Activated B cell treated with CpG ODN at 0.5 μM for 24 hours (primary cell): ENCODE results near the gene TGM3. TPM values are rescaled to one million over a fixed set of nuclear protein-coding genes. Genes with fewer than 3 reads are reported as not detected.

Experiments
- ATAC-seq: fragments of 200-7000 bp; cut with Tn5 transposase; one replicate; pipeline ENCODE4 v1.10.0; 2021; ENCODE audit warnings: low read depth, mild to moderate bottlenecking, moderate library complexity
- CTCF ChIA-PET: fragments of 350-600 bp; sonication (Branson Sonifier 250); formaldehyde crosslinking; loops from one replicate; lab custom pipeline; 2021; ENCODE audit warnings: antibody characterized with exemption; lab: Charles Lee
- POLR2A ChIA-PET: fragments of 350-600 bp; sonication (Branson Sonifier 250); formaldehyde crosslinking; loops from one replicate; lab custom pipeline; 2021; ENCODE audit warnings: antibody characterized with exemption; lab: Charles Lee
- DNase-seq: peaks from one replicate; pipeline ENCODE4 v3.0.0; 2022
- H3K27ac Mint-ChIP-seq: one replicate; pipeline ENCODE4 v1.8.0; 2020; ENCODE audit warnings: mixed read lengths
- H3K27me3 Mint-ChIP-seq: one replicate; pipeline ENCODE4 v1.8.0; 2021; ENCODE audit warnings: mixed read lengths
- H3K36me3 Mint-ChIP-seq: one replicate; pipeline ENCODE4 v1.8.0; 2021; ENCODE audit warnings: low read depth, mixed read lengths
- H3K4me1 Mint-ChIP-seq: one replicate; pipeline ENCODE4 v1.8.0; 2021; ENCODE audit warnings: mixed read lengths
- H3K4me3 Mint-ChIP-seq: one replicate; pipeline ENCODE4 v1.8.0; 2020; ENCODE audit warnings: mild to moderate bottlenecking, mixed read lengths
- H3K9me3 Mint-ChIP-seq: one replicate; pipeline ENCODE4 v1.8.0; 2020; ENCODE audit warnings: mixed read lengths
- intact Hi-C: fragments of 100-400 bp; cut with micrococcal nuclease; formaldehyde crosslinking; loops from one replicate; pipeline ENCODE4 v1.15.1; 2024
- total RNA-seq: library from RNA; stranded (reverse); gene quantifications from 2 replicates; pipeline ENCODE4 v1.2.3, GENCODE V29; 2022
- TF ChIP-seq, protein P1 (sequence below): fragments of 200-600 bp; IDR thresholded peaks from one replicate; pipeline ENCODE4 v1.8.0; 2022; ENCODE audit warnings: antibody characterized with exemption, mild to moderate bottlenecking

TGM3 gene
- total RNA-seq, 1 donor from 2014 or later = not detected

- Mint-ChIP-seq H3K4me1 (no peaks in the 10 kb centered on the region), H3K27me3 (peaks cover 15% of the 10 kb centered on the region), H3K4me3 (no peak overlapping the region), H3K9me3 (peaks cover 4% of the 10 kb centered on the region), H3K27ac (no peak overlapping the region), H3K36me3 (peaks cover 1% of the 10 kb centered on the region)
- ChIA-PET CTCF (interaction anchor here (0.7 kb wide), 1 partner anchor 174 kb away, joined by 3 read pairs; no protein-coding TSS in a partner anchor), POLR2A (no interaction called here)
- TF ChIP-seq, protein P1, sequence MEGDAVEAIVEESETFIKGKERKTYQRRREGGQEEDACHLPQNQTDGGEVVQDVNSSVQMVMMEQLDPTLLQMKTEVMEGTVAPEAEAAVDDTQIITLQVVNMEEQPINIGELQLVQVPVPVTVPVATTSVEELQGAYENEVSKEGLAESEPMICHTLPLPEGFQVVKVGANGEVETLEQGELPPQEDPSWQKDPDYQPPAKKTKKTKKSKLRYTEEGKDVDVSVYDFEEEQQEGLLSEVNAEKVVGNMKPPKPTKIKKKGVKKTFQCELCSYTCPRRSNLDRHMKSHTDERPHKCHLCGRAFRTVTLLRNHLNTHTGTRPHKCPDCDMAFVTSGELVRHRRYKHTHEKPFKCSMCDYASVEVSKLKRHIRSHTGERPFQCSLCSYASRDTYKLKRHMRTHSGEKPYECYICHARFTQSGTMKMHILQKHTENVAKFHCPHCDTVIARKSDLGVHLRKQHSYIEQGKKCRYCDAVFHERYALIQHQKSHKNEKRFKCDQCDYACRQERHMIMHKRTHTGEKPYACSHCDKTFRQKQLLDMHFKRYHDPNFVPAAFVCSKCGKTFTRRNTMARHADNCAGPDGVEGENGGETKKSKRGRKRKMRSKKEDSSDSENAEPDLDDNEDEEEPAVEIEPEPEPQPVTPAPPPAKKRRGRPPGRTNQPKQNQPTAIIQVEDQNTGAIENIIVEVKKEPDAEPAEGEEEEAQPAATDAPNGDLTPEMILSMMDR = no peak
- intact Hi-C loops = no loop called here
- DNase-seq (no peak), ATAC-seq (no peak)
These were observed 87.0 kb downstream of the TGM3 start for GRCh38 chr20:2382833-2383232.

DNA sequence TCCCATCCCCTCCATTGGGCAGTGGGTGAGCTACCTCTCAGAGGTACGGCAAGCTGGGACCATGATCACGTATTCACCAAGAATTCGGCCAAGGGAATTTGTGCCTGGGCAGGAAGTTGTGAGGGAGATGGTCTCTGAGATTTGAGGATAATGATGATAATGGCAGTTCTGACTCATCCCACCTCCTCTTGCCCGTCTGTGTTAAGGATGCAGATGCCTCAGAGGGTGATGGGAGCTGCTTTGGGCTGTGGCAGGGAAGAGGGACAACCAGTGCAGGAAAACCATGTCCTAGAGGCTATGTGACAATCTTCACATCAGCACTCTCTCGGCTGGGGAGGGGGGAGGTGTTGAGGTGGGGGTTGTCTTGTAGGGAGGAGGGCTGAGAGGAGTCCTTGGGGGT is 89.2 kb downstream of the TGM3 start:
- ATAC-seq (no peak), DNase-seq (no peak)
- peaks cover 15% of the 10 kb centered on the region for H3K27me3 Mint-ChIP-seq
- H3K4me1 Mint-ChIP-seq = no peaks in the 10 kb centered on the region
- peaks cover 12% of the 10 kb centered on the region for H3K9me3 Mint-ChIP-seq
- TF ChIP-seq, protein P1 = no peak
- POLR2A ChIA-PET = no interaction called here
- peaks cover 1% of the 10 kb centered on the region for H3K36me3 Mint-ChIP-seq
- H3K27ac Mint-ChIP-seq = no peak overlapping the region
- no peak overlapping the region for H3K4me3 Mint-ChIP-seq
- intact Hi-C loops = no loop called here
- CTCF ChIA-PET = interaction anchor here (1.0 kb wide), 1 partner anchor 67 kb away, joined by 3 read pairs; no protein-coding TSS in a partner anchor

- TF ChIP-seq, protein P1 = no peak
- Mint-ChIP-seq H3K27me3 (peaks cover 15% of the 10 kb centered on the region), H3K4me1 (peaks cover under 1% of the 10 kb centered on the region), H3K27ac (no peak overlapping the region), H3K9me3 (peaks cover 12% of the 10 kb centered on the region), H3K4me3 (no peak overlapping the region), H3K36me3 (peaks cover 1% of the 10 kb centered on the region)
- CTCF ChIA-PET = no interaction called here
- DNase-seq (no peak), ATAC-seq (no peak)
- intact Hi-C loops = no loop called here
- POLR2A ChIA-PET = no interaction called here
These were observed 89.7 kb downstream of the TGM3 start for GRCh38 chr20:2385496-2385895.

GRCh38 chr20:2386516-2387179 is 90.8 kb downstream of the TGM3 start:
- ChIA-PET POLR2A (no interaction called here), CTCF (interaction anchor here (0.6 to 0.9 kb wide), 2 partner anchors 137 to 596 kb away, joined by 3 to 5 read pairs; no protein-coding TSS in a partner anchor)
- Mint-ChIP-seq H3K27me3 (peaks cover 15% of the 10 kb centered on the region), H3K4me3 (no peak overlapping the region), H3K9me3 (peaks cover 12% of the 10 kb centered on the region), H3K27ac (no peak overlapping the region), H3K4me1 (peaks cover 12% of the 10 kb centered on the region), H3K36me3 (peaks cover 1% of the 10 kb centered on the region)
- ATAC-seq (no peak), DNase-seq (no peak)
- intact Hi-C loops = no loop called here
- TF ChIP-seq, protein P1 = no peak

DNA sequence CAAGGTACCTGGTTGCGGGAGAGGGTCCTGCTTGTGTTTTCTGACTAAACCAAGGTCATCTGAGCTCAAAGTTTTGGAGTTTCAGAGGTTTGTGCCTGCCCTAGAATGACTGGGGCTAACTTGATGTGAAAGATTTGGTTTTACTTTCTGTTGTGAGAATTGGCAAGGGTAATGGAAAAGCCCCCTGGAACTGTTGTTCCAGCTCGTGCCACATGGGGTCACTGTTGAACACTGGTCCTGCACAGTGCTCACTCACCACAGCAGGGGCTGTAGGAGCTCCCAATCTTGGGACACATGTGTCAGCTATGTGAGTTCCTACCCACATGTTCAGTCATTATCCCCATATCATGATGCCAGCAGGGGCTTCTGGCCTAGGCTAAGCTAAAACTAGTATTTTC is 91.4 kb downstream of the TGM3 start:
- Mint-ChIP-seq H3K4me3 (no peak overlapping the region), H3K4me1 (peaks cover 16% of the 10 kb centered on the region), H3K36me3 (peaks cover 1% of the 10 kb centered on the region), H3K27me3 (peaks cover 15% of the 10 kb centered on the region), H3K27ac (no peak overlapping the region), H3K9me3 (peaks cover 12% of the 10 kb centered on the region)
- ChIA-PET POLR2A (no interaction called here), CTCF (interaction anchor here (0.6 to 1.6 kb wide), 3 partner anchors 12 to 596 kb away, joined by 3 to 5 read pairs (median 3); no protein-coding TSS in a partner anchor)
- ATAC-seq (peak; percentile 54), DNase-seq (no peak)
- TF ChIP-seq, protein P1 = no peak
- intact Hi-C loops = no loop called here
